Measurements from ENCODE around the gene ARHGAP21. TPM values are rescaled to one million over a fixed set of nuclear protein-coding genes. Genes with fewer than 3 reads are reported as not detected.
"Not testable (repeated sequence)": the region's sequence is repeated elsewhere in the genome, so short reads cannot be mapped to it uniquely, and the experiment has no call there.

Gene ARHGAP21
- total and polyA plus RNA-seq, 11 donors, result 20.8 to 71.9 (median 48.4) TPM

DNA sequence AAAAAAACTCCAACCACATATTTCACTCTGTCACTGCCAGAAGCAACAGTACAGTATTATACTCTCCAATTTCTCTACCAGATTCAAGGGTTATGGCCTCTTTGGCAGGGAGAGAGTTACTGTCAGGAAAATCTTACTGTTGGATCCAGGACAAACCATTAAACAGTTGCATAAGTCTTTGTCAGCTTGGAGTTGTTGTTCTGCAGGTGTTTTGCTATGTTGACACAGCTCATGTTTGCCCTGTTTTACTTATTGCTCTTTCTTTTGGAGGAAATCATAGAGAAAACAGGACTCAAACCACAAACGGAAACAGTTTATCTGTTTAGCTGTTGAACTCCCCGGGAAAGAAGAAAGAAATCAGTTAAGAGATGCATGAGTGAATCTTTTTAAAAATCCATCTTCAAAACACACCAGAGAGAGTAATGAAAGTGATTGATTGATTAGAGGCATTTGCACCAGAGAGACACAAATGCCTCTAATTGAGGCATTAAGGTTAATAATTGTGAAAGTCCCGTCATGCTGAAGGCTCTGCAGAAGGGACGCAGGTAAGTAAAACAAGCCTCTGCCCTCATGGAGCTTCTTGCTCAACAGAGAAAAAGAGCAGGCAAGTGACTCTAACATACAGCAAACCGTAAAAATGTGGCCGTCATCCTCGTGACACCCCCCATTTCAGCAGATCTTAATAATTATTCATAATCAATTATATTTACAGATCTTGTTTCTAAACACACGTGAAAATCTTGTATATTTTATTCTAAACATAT is 38.7 kb upstream of the ARHGAP21 start:
- Histone ChIP-seq H3K27me3 (no peaks in the 10 kb centered on the region), H3K36me3 (no peaks in the 10 kb centered on the region), H3K4me3 (no peak overlapping the region), H3K4me1 (peaks cover 0 to 7% (median 0%) of the 10 kb centered on the region in 12 donors), H3K9me3 (peaks cover 0 to 7% (median 0%) of the 10 kb centered on the region in 12 donors), H3K27ac (no peak overlapping the region)
- DNase-seq (no peak), ATAC-seq (no peak)
- 67 to 69% (median 68%) methylated on average over 8 of the region's 8 CpGs for WGBS, 4 donors
- no peak for TF ChIP-seq POLR2A (IDR thresholded peaks at IDR 0.05)
- TF ChIP-seq, protein P1, sequence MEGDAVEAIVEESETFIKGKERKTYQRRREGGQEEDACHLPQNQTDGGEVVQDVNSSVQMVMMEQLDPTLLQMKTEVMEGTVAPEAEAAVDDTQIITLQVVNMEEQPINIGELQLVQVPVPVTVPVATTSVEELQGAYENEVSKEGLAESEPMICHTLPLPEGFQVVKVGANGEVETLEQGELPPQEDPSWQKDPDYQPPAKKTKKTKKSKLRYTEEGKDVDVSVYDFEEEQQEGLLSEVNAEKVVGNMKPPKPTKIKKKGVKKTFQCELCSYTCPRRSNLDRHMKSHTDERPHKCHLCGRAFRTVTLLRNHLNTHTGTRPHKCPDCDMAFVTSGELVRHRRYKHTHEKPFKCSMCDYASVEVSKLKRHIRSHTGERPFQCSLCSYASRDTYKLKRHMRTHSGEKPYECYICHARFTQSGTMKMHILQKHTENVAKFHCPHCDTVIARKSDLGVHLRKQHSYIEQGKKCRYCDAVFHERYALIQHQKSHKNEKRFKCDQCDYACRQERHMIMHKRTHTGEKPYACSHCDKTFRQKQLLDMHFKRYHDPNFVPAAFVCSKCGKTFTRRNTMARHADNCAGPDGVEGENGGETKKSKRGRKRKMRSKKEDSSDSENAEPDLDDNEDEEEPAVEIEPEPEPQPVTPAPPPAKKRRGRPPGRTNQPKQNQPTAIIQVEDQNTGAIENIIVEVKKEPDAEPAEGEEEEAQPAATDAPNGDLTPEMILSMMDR (IDR thresholded peaks at IDR 0.05), result no peak
- intact Hi-C loops (cut with DNase I), result no loop called here

DNA sequence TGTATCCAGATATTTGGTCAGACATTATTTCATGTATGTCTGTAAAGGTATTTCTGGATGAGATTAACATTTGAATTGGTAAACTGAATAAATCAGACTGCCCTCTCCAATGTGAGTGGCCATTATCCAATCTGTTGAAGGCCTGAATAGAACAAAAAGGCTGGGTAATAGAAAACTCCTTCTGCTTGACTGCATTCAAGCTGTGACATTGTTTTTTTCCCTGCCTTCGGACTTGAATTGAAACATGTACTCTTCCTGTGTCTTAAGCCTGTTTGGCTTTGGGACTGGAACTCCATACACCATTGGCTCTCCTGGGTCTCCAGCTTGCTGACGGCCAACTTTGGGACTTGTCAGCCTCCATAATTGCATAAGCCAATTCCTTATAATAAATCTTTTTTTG is 36.0 kb upstream of the ARHGAP21 start:
- Histone ChIP-seq H3K4me3 (no peak overlapping the region), H3K9me3 (peaks cover 0 to 1% (median 0%) of the 10 kb centered on the region in 12 donors), H3K36me3 (no peaks in the 10 kb centered on the region), H3K4me1 (peaks cover 0 to 7% (median 0%) of the 10 kb centered on the region in 12 donors), H3K27ac (no peak overlapping the region), H3K27me3 (no peaks in the 10 kb centered on the region)
- DNase-seq, result no peak
- no peak for TF ChIP-seq POLR2A (IDR thresholded peaks at IDR 0.05)
- TF ChIP-seq, protein P1 (IDR thresholded peaks at IDR 0.05), result no peak
- intact Hi-C loops (cut with DNase I), result no loop called here
- 90 to 98% (median 95%) methylated on average over 2 of the region's 2 CpGs for WGBS, 4 donors
- no peak for ATAC-seq

DNA sequence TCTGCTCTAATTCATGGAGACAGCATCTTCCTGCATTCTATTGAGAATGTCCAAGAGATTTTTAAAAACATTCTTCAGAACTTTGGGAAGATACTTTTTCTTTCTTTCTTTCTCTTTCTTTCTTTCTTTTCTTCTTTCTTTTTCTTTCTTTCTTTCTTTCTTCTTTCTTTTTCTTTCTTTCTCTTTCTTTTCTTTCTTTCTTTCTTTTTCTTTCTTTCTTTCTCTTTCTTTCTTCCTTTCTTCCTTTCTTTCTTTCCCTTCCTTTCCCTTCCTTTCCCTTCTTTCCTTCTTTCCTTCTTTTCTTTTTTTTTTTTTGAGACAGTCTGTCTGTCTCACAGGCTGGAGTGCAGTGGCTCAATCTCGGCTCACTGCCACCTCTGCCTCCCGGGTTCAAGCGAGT is 34.6 kb upstream of the ARHGAP21 start:
- H3K9me3 ChIP-seq; H3K27me3 ChIP-seq; H3K27ac ChIP-seq; H3K4me1 ChIP-seq; intact Hi-C loops (cut with DNase I); ATAC-seq; H3K36me3 ChIP-seq; H3K4me3 ChIP-seq; DNase-seq: not testable (repeated sequence)
- WGBS, 4 donors, result 94 to 99% (median 96%) methylated on average over 3 of the region's 3 CpGs

DNA sequence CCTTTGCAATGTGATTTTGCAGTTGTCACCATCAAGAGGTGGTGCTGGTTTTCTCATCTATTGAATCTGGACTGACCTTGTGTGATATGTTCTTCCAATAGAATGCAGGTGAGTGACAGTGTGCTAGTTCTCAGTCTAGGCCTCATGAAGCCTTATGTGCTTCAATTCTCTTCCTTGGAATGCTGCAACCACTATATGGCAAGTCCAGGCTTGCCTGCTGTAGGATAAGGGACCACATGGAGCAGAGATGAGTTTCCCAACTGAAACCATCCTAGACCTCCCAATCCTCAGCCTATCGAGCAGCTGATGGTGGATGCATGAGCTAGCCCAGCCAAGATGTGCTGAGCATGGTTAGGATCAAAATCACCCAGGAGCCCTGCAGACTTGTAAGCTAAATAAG is 32.6 kb upstream of the ARHGAP21 start:
- DNase-seq (no peak), ATAC-seq (no peak)
- no peaks in the 10 kb centered on the region for H3K36me3 ChIP-seq
- H3K9me3 ChIP-seq, result no peaks in the 10 kb centered on the region
- no peak overlapping the region for H3K4me3 ChIP-seq
- intact Hi-C loops (cut with DNase I), result no loop called here
- no peak for TF ChIP-seq POLR2A (IDR thresholded peaks at IDR 0.05)
- TF ChIP-seq, protein P1 (IDR thresholded peaks at IDR 0.05), result no peak
- no peaks in the 10 kb centered on the region for H3K27me3 ChIP-seq
- WGBS, 4 donors, result 85 to 100% (median 89%) methylated on average over 1 of the region's 1 CpG
- H3K27ac ChIP-seq, result no peak overlapping the region
- no peaks in the 10 kb centered on the region for H3K4me1 ChIP-seq

DNA sequence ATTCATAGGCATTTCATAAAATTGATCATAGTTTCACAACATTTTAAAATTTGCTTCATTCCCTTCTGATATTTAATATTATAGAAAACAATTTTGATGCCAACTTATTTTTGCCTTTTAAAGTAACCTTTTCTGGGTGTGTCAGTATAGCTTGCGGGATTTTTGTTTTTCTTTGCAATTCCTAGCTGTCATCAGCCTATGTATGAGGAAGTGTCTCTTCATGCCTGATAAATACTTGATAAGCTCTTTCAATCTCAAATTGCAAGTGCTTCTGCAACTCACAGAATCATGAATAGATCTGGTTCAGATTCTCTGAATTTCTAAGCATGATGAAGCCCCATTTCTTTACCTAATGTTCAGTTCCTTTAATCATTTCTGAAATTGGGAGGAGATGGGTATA is 28.0 kb upstream of the ARHGAP21 start:
- intact Hi-C loops (cut with DNase I), result no loop called here

More for the DNA sequence above, 28.0 kb upstream of the ARHGAP21 start:
- Histone ChIP-seq H3K36me3 (no peaks in the 10 kb centered on the region), H3K9me3 (no peaks in the 10 kb centered on the region), H3K27ac (no peak overlapping the region), H3K27me3 (no peaks in the 10 kb centered on the region), H3K4me3 (no peak overlapping the region), H3K4me1 (no peaks in the 10 kb centered on the region)
- no peak for TF ChIP-seq POLR2A (IDR thresholded peaks at IDR 0.05)
- TF ChIP-seq, protein P1 (IDR thresholded peaks at IDR 0.05), result no peak
- no peak for ATAC-seq
- DNase-seq, result no peak
- 76 to 92% (median 77%) methylated on average over 1 of the region's 1 CpG for WGBS, 4 donors

All from heart left ventricle (tissue), 16 donors.